SK-N-SH (cell line): ENCODE data around the gene POU4F2. TPM values are rescaled to one million over a fixed set of nuclear protein-coding genes. Genes with fewer than 3 reads are reported as not detected.

Experiments used
- CTCF ChIA-PET: fragments of 300-600, 350-600 bp; formaldehyde crosslinking; extraction: SDS; loops from one replicate; lab custom pipeline; 2021; lab: Yijun Ruan, JAX
- POLR2A ChIA-PET: fragments of 350-600 bp; sonication (Branson Sonifier 250); formaldehyde crosslinking; extraction: SDS; loops from one replicate; lab custom pipeline; 2020; ENCODE audit warnings: antibody characterized with exemption, inconsistent platforms; lab: Yijun Ruan, JAX
- DNase-seq: peaks from one replicate; pipeline ENCODE4 v3.0.0; 2012
- H2AFZ ChIP-seq: fragments of 200-600 bp; sonication (generic); 2 replicates; pipeline ENCODE4 v1.8.1; 2016; ENCODE audit warnings: antibody characterized with exemption, mild to moderate bottlenecking, low read depth
- H3F3A ChIP-seq: fragments of 200-600 bp; sonication (generic); replicated peaks from 2 replicates; pipeline ENCODE3; 2016; ENCODE audit warnings: antibody characterized with exemption, mild to moderate bottlenecking; ENCODE audit not compliant: insufficient read depth
- H3K27ac ChIP-seq, 2 experiments: fragments of 200-500 bp in 1 of 2; fragments of 200-600 bp in 1 of 2; sonication (Bioruptor generic) in 1 of 2; sonication (generic), shearing (Covaris generic) in 1 of 2; 2 replicates each; pipeline versions ENCODE4 v1.5.1 to v1.6.1; 2014 to 2016; ENCODE audit warnings: low read depth in 2 of 2, inconsistent platforms in 1 of 2, low read length in 1 of 2, mild to moderate bottlenecking in 1 of 2, mixed read lengths in 1 of 2
- H3K27me3 ChIP-seq: fragments of 200-600 bp; sonication (generic), shearing (Covaris generic); 2 replicates; pipeline ENCODE4 v1.6.1; 2016; ENCODE audit warnings: mixed run types; ENCODE audit not compliant: insufficient read depth
- H3K36me3 ChIP-seq, 2 experiments: fragments of 200-500 bp in 1 of 2; fragments of 200-600 bp in 1 of 2; sonication (Bioruptor generic) in 1 of 2; sonication (generic) in 1 of 2; replicated peaks in 1 of 2; 2 replicates each; pipeline versions ENCODE3 to v1.5.1; 2014 to 2016; ENCODE audit warnings: low read length in 1 of 2, mild to moderate bottlenecking in 1 of 2; ENCODE audit not compliant: insufficient read depth in 2 of 2, control insufficient read depth in 1 of 2
- H3K4me1 ChIP-seq, 2 experiments: fragments of 200-500 bp in 1 of 2; fragments of 200-600 bp in 1 of 2; sonication (Bioruptor generic) in 1 of 2; sonication (generic), shearing (Covaris generic) in 1 of 2; 2 replicates each; pipeline versions ENCODE4 v1.5.1 to v1.6.1; 2014 to 2016; ENCODE audit warnings: low read depth in 1 of 2, low read length in 1 of 2, mixed run types in 1 of 2; ENCODE audit not compliant: insufficient read depth in 2 of 2, control insufficient read depth in 1 of 2
- H3K4me2 ChIP-seq: fragments of 200-600 bp; sonication (generic), shearing (Covaris generic); 2 replicates; pipeline ENCODE4 v1.6.1; 2017; ENCODE audit warnings: mixed run types
- H3K4me3 ChIP-seq, 2 experiments: fragments of 200-500 bp in 1 of 2; fragments of 200-600 bp in 1 of 2; sonication (Bioruptor generic) in 1 of 2; sonication (generic), shearing (Covaris generic) in 1 of 2; 2 replicates each; pipeline versions ENCODE4 v1.5.1 to v1.8.1; 2014 to 2016; ENCODE audit warnings: low read depth in 2 of 2, inconsistent platforms in 1 of 2, low read length in 1 of 2, mild to moderate bottlenecking in 1 of 2, mixed read lengths in 1 of 2, moderate library complexity in 1 of 2
- H3K79me2 ChIP-seq: fragments of 200-600 bp; sonication (generic); 2 replicates; pipeline ENCODE4 v1.8.1; 2017; ENCODE audit warnings: mild to moderate bottlenecking; ENCODE audit not compliant: insufficient read depth
- H3K9ac ChIP-seq: fragments of 200-600 bp; sonication (generic); 2 replicates; pipeline ENCODE4 v1.6.1; 2017; ENCODE audit warnings: mixed run types
- H3K9me2 ChIP-seq: fragments of 200-600 bp; sonication (generic); 2 replicates; pipeline ENCODE4 v1.6.1; 2017; ENCODE audit warnings: mixed run types
- H3K9me3 ChIP-seq: fragments of 200-600 bp; sonication (generic); 2 replicates; pipeline ENCODE4 v1.6.1; 2017; ENCODE audit warnings: mixed run types, mild to moderate bottlenecking, moderate library complexity
- H4K20me1 ChIP-seq: fragments of 200-600 bp; sonication (generic); 2 replicates; pipeline ENCODE4 v1.6.1; 2017; ENCODE audit warnings: mild to moderate bottlenecking, mixed run types; ENCODE audit not compliant: insufficient read depth
- EZH2phosphoT487 ChIP-seq: fragments of 200-600 bp; sonication (generic); IDR thresholded peaks from 2 replicates; pipeline ENCODE4 v1.6.1; 2017; ENCODE audit warnings: low read depth, mixed run types, mild to moderate bottlenecking, antibody characterized with exemption, moderate library complexity, borderline replicate concordance
- GABPA ChIP-seq: IDR thresholded peaks from 2 replicates; pipeline ENCODE4 v1.4.0; 2012; ENCODE audit warnings: low read depth, mild to moderate bottlenecking
- JUND ChIP-seq: IDR thresholded peaks from 2 replicates; pipeline ENCODE4 v1.4.0; 2012
- MAX ChIP-seq: IDR thresholded peaks from 2 replicates; pipeline ENCODE4 v1.4.0; 2012; ENCODE audit warnings: low read depth
- NFIC ChIP-seq: IDR thresholded peaks from 2 replicates; pipeline ENCODE4 v1.4.0; 2012; ENCODE audit warnings: borderline replicate concordance
- NRF1 ChIP-seq: IDR thresholded peaks from 2 replicates; pipeline ENCODE4 v1.6.1; 2012; ENCODE audit warnings: low read depth, mild to moderate bottlenecking, low read length
- POLR2AphosphoS5 ChIP-seq: IDR thresholded peaks from 2 replicates; pipeline ENCODE4 v1.6.1; 2012; ENCODE audit warnings: low read depth, low read length
- TCF12 ChIP-seq: IDR thresholded peaks from 2 replicates; pipeline ENCODE4 v1.4.0; 2012
- USF1 ChIP-seq: IDR thresholded peaks from 2 replicates; pipeline ENCODE4 v1.4.0; 2012; ENCODE audit warnings: low read depth, borderline replicate concordance
- WGBS: methylation state at CpG from one replicate; pipeline ENCODE4 v1.1.6; 2017; ENCODE audit warnings: low lambda C conversion rate; 5-methylcytosine and 5-hydroxymethylcytosine counted together
- polyA plus RNA-seq, 3 experiments: library from polyadenylated mRNA; depleted of rRNA; stranded (reverse); fragments of >200 nt; gene quantifications; 2 replicates each; pipeline ENCODE4 v1.2.3, GENCODE V29; 2012

Gene POU4F2
- not detected in 2 replicates for polyA plus RNA-seq (2012; rRNA removed)
- 0.01 TPM in 1 of 2 replicates, not detected in the other for polyA plus RNA-seq (2012; cell fraction: cytosol; rRNA removed)
- polyA plus RNA-seq (2012; cell fraction: nucleus; rRNA removed): 0.01 TPM in 1 of 2 replicates, not detected in the other

GRCh38 chr4:146638786-146639505 is at the start of gene POU4F2:
POU4F2 (plus strand) TSS chr4:146638893; CDS start chr4:146639141, 248 bp downstream.
- no peaks in the 10 kb centered on the region for H3K9me3 ChIP-seq
- no peaks in the 10 kb centered on the region for H3K36me3 ChIP-seq
- no peak within 1 kb of the TSS for H3K9ac ChIP-seq
- H3K27ac ChIP-seq: no peak within 1 kb of the TSS
- H3K4me3 ChIP-seq: peak within 1 kb of the TSS; percentile 28 to 49; a peak in 3 of 4 replicates
- H3K4me1 ChIP-seq: peaks cover 0 to 5% of the 10 kb centered on the region in 2 experiments; a peak in 1 of 4 replicates
- ChIA-PET POLR2A (no interaction called here), CTCF (no interaction called here)
- DNase-seq: peak; percentile 78
- peaks cover 66% of the 10 kb centered on the region for H3K27me3 ChIP-seq
- no peaks in the 10 kb centered on the region for H4K20me1 ChIP-seq
- WGBS: 5% methylated on average over 23 of the region's 74 CpGs
- no peaks in the 10 kb centered on the region for H3K79me2 ChIP-seq
- H2AFZ ChIP-seq: no peak within 1 kb of the TSS
- H3F3A ChIP-seq: no peaks in the 10 kb centered on the region
- no peaks in the 10 kb centered on the region for H3K9me2 ChIP-seq
- TF ChIP-seq USF1 (no peak), MAX (0 out of 2 replicates have a peak, but pooled peaks have one; percentile 22)
- H3K4me2 ChIP-seq: peak within 1 kb of the TSS; percentile 89

GRCh38 chr4:146590801-146591200 is 47.9 kb upstream of the POU4F2 start:
- Histone ChIP-seq H3F3A (no peaks in the 10 kb centered on the region), H4K20me1 (no peaks in the 10 kb centered on the region), H3K9ac (no peak overlapping the region), H3K4me3 (no peak overlapping the region), H3K9me2 (no peaks in the 10 kb centered on the region), H3K4me2 (no peak overlapping the region), H3K27me3 (no peaks in the 10 kb centered on the region), H3K4me1 (no peaks in the 10 kb centered on the region; a peak in 1 of 4 replicates), H3K27ac (no peak overlapping the region), H2AFZ (no peak overlapping the region), H3K79me2 (no peaks in the 10 kb centered on the region), H3K9me3 (no peaks in the 10 kb centered on the region), H3K36me3 (no peaks in the 10 kb centered on the region)
- 16% methylated on average over 3 of the region's 3 CpGs for WGBS
- TF ChIP-seq TCF12 (no peak), NFIC (no peak), USF1 (no peak), JUND (no peak), POLR2AphosphoS5 (no peak), GABPA (no peak), EZH2phosphoT487 (no peak), NRF1 (no peak)
- ChIA-PET CTCF (no interaction called here), POLR2A (no interaction called here)
- DNase-seq: no peak
